Left renal cortex interstitium (tissue), 4 donors: ENCODE data around the gene TUSC2. TPM values are rescaled to one million over a fixed set of nuclear protein-coding genes. Genes with fewer than 3 reads are reported as not detected.
A peak's percentile ranks its signal among the peaks of the same experiment; 100 is the strongest.

Experiments used
- DNase-seq, 4 donors: peaks; one replicate each; pipeline ENCODE4 v3.0.0-alpha.2; 2013; ENCODE audit warnings: low read depth in 4 of 4, low spot score in 2 of 4, missing footprints in 1 of 4
- polyA plus RNA-seq, 4 donors: library from polyadenylated mRNA; unstranded; fragments of 120-200 nt; gene quantifications; one replicate each; pipeline ENCODE4 v1.2.1, GENCODE V29; 2013; ENCODE audit not compliant: insufficient read length in 4 of 4

Gene TUSC2, protein sequence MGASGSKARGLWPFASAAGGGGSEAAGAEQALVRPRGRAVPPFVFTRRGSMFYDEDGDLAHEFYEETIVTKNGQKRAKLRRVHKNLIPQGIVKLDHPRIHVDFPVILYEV
- polyA plus RNA-seq: 10 to 100 TPM; 23.8 to 32.6 (median 25.6) TPM

DNA sequence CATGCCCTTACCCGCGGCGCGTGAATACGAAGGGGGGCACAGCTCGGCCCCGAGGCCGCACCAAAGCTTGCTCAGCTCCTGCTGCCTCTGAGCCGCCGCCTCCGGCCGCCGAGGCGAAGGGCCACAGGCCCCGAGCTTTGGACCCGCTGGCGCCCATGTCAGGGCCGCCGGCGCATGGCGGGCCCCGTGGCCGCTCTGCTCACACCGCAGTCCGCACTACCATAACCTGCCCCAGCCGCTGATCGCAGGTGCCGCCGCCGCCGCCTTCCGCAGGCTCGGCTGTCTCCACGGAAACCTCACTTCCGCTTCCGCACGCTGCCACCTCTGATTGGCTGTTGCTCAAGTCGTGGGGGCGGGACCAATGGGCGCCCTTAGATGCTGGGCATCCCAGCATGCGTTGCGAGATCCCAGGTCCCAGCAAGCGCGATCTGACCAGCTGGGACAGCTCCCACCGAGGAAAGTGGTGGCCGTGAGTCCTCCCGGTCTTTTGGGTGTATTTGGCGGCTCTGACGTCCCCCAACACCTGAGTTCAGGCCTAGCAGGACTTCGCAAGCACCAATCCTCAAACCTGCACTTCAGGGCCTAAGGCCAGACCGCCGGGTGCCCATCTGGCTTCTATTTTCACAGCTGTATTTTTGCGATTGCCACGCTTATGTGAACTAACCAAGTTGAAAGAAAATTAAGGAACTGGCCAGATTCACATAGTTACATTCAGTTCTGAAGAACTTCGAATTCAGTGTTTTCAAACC is at the start of gene TUSC2:
TUSC2 (minus strand) TSS at position 281 of the 749 bp plus-strand sequence; CDS start at position 157, 124 bp downstream.
- DNase-seq: peak in 3 of 4 donors; percentile 88 to 97 (median 93)

GRCh38 chr3:50375258-50375931 is 47.4 kb upstream of the TUSC2 start:
- no peak for DNase-seq

- DNase-seq: no peak
Measured at GRCh38 chr3:50374363-50375257, 46.6 kb upstream of the TUSC2 start.

GRCh38 chr3:50373146-50374051 is 45.4 kb upstream of the TUSC2 start:
- no peak for DNase-seq

DNA sequence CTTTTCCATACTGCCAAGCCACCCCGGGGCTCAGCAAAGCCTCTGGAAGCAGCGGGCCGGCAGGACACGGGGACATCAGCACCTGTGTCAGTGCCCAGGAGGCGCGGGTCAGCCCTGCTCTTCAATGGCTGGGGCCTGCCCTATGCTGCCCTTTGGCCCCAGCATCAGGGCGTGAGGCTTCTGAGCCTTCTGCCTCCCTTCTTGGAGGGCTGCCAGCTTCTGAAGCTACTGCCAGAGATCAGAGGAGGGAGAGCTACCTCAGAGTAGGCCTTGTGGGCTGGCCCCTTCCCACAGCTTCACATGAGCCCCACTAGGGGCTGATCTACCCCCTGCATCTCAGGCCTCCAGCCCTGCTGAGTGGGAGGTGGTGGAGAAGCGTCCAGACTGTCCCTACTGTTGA is 44.3 kb upstream of the TUSC2 start:
- DNase-seq: no peak

GRCh38 chr3:50371133-50371685 is 43.2 kb upstream of the TUSC2 start:
- no peak for DNase-seq

GRCh38 chr3:50370594-50370993 is 42.6 kb upstream of the TUSC2 start:
- no peak for DNase-seq

- no peak for DNase-seq
Measured at GRCh38 chr3:50369012-50369670, 41.1 kb upstream of the TUSC2 start.

GRCh38 chr3:50365842-50366220 is 37.8 kb upstream of the TUSC2 start:
- no peak for DNase-seq

DNA sequence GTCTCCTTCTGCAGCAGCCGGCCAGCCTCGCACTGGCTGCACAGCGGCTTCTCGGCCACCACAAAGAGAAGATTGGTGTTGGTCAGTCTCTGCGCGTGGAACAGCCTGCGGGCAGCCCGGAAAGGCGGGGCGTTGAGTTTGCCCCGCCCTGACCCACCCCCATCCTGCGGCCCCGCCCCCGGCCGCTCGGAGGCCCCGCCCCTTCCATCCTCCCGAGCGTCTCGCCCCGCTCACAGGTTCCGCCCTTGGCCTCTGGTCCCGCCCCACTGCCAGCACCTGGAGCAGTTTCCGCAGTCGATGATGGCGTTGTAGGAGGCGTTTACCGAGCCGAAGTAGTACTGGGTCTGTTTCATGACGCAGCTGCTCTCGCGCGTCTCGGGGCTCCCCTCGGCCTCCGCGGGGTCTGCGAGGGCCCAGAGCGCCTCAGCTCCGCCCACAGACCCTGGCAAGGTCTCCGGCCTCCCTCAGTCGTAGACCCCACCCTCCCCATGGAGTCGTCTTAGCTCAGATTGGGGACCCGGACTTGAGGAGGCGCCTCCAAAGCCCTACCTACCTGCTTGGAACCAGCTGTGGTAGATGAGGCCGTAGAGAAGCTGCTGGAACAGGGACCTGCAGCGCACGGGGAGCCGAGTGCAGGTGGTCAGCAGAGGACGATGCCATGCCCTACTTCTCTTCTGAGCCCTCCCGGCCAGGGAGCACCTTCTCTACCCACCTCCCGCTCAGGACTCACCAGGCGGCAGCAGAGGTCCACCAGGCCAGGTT is 37.2 kb upstream of the TUSC2 start:
- DNase-seq: no peak

- no peak for DNase-seq
Measured at GRCh38 chr3:50364573-50365079, 36.6 kb upstream of the TUSC2 start.

DNA sequence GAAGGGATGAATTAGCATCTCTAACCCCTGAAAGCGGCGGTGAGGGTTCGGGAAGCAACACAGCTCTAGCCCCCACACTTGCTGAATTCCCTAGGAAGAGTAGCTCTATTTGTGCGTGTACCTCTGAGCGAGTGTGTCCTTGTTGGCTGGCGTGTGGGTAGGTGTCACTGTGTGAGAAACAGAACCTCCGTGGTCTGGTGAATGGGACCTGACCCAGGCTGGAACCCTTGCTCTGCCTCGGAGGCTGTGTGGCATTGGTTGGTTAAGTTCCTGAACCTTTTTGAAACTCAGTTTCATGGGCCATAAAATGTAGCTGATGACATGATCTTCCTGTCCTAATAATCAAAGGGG is 31.7 kb upstream of the TUSC2 start:
- DNase-seq: no peak

GRCh38 chr3:50358911-50359759 is 31.1 kb upstream of the TUSC2 start, which contains the start of gene TMEM115:
TMEM115 (minus strand) TSS chr3:50359521; CDS start chr3:50359063, 458 bp downstream.
- peak; percentile 85 to 98 (median 87) for DNase-seq

- DNase-seq: no peak
Measured at GRCh38 chr3:50358355-50358910, 30.4 kb upstream of the TUSC2 start.

GRCh38 chr3:50357481-50357880 is 29.5 kb upstream of the TUSC2 start:
- DNase-seq: no peak

GRCh38 chr3:50356553-50356952 is 28.5 kb upstream of the TUSC2 start:
- DNase-seq: no peak
